Lung microvascular endothelial cell (primary cell): ENCODE data around the gene SHISAL2B. TPM values are rescaled to one million over a fixed set of nuclear protein-coding genes. Genes with fewer than 3 reads are reported as not detected.
"Not testable (repeated sequence)": the region's sequence is repeated elsewhere in the genome, so short reads cannot be mapped to it uniquely, and the experiment has no call there.

Experiments
- DNase-seq, 2 donors: peaks; one replicate each; pipeline versions ENCODE4 v3.0.0 to v3.0.0-alpha.2; 2010; ENCODE audit warnings: low read depth in 2 of 2
- total RNA-seq: library from RNA; depleted of rRNA; stranded (reverse); fragments of >200 nt; gene quantifications from 2 replicates; pipeline ENCODE4 v1.2.1, GENCODE V29; 2014

Gene SHISAL2B
- total RNA-seq: not detected in 2 replicates

GRCh38 chr5:64690417-64691151 lies at the start of gene SHISAL2B:
Gene SHISAL2B, plus strand, starts transcription at chr5:64690503. Its CDS starts 121 bp downstream, at chr5:64690624.
- DNase-seq: peak; percentile 9 to 11

DNA sequence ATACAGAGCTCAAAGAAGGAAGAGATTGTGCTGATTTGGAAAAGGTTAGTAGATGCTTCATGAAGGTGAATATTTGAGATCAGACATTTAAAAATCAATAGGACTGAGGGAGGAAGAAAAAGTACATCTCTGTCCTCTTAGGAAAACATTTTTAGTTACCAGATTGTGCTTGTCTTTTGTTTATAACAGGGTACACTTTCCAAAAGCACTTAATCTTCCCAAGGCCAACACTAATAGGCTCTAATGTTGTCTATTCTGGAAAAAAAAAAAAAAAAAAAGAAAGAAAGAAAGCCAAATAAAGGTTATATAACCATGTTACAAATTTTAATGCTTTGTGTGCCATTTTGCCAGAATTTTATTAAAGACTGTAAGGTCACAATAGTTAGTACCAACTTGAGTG lies 45.5 kb upstream of the SHISAL2B start:
- no peak for DNase-seq

DNA sequence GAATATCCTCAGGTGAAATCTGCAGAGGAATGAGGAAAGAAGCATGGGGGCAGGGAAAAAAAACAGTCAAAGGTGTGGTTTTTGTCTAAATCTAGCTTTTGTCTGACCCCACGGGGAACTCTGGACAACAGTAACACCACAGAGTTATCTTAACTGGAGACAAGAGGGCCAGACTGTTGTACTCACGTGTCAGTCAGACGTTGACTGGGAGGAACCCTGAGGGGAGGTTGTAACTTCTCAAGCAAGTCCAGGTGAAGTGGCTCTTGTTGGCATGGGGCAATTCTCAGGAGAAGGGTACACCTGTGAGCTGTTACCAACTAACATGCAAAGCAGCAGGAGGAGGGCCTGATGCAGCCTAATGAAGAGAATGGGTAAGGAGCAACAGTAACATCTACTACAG lies 44.1 kb upstream of the SHISAL2B start:
- no peak for DNase-seq

DNA sequence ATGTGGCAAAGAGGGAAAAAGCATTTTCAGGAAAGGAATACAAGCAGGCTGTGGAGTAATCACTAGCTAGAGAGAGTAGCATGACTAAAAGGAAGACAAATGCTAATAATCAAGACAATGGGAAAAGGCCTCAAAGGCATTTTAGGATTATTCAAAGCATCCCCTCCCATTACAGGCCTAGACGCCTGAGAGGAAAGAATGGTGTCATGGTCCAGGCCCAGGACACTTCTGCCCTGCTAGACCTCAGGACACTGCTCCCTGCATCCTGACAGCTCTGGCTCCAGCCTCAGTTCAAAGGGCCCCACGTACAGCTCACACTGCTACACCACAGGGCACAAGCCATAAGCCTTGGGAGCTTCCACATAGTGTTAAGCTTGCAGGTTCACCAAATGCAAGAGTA lies 40.8 kb upstream of the SHISAL2B start:
- DNase-seq: no peak

- no peak for DNase-seq
Observed at GRCh38 chr5:64653766-64654560, 36.3 kb upstream of the SHISAL2B start.

- no peak for DNase-seq
Observed at GRCh38 chr5:64654561-64654938, 35.8 kb upstream of the SHISAL2B start.

GRCh38 chr5:64655596-64655995 lies 34.7 kb upstream of the SHISAL2B start:
- no peak for DNase-seq

DNA sequence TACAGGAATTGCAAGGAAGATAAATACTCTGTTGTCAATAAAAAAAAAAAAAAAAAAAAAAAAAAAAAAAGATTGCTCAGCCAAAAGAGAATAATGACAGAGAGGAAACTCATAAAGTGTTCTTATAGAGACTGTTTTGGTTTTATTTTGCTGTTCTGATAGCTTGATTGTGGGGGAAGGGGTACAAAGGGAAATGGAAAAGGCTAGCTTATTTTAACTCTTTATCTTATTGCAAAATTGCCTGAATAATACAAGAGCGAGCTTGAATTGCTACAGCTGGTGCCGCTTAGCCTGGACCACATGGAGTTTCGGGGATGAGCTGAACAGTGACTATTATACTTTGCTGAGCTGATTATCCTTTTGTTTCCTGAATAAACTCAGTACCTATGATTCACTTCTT lies 31.0 kb upstream of the SHISAL2B start:
- no peak for DNase-seq

GRCh38 chr5:64663181-64663580 lies 27.1 kb upstream of the SHISAL2B start:
- DNase-seq: not testable (repeated sequence)

GRCh38 chr5:64665243-64665642 lies 25.1 kb upstream of the SHISAL2B start:
- no peak for DNase-seq

DNA sequence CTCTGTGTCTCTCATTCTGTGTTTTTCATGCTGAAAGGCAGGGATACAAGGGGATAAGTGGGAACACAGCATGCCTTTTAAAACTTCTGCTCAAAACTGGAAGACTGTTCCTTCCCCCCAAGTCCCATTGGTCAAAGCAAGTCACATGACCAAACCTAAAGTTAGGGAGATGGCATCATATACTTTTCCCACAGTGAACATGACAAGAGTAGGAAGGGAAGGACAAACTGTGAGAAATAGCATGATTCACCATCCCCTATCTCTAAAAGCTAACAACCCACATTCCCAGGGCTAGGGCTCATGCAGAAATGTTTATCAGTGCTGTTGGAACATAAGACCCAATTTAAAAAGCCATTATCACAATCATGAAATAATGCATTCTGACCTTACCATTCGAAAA lies 24.2 kb upstream of the SHISAL2B start:
- DNase-seq: no peak

DNA sequence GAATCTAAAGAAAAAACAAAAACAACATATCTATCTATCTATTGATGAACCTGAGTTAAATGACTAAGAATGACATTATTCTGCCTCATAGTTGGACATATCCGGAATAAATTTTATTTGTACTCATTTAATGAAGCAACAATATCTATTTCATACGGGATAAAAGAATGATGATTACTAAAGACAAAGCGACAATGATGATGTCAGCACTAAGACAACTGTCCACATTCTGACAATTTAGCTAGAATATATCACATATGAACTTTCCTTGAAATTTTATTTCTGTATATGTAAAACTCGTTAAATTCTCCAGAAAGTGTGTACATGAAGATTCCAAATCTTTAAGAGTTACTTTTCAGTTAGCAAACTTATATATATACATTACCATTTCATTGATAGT lies 23.2 kb upstream of the SHISAL2B start:
- no peak for DNase-seq

- no peak for DNase-seq
Observed at GRCh38 chr5:64670277-64670676, 20.0 kb upstream of the SHISAL2B start.

DNA sequence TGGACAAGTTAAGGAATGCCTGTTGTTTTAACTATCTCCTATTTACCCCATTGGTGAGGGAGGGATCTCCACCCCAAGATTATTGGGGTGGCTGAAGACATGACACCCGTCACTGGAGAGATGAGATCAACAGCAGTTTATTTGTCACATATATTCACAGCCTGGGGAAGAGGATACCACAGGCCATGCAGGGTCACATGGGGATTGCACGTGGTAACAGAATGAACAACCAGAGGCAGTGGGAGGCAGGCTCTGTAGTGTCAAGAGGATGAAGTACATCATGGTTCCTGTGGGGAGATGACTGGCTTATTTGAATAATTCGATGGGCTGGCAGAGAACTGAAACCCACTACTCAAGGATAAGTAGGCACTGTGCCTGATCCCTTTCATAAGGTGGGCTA lies 18.6 kb upstream of the SHISAL2B start:
- DNase-seq: no peak

GRCh38 chr5:64678374-64678773 lies 11.9 kb upstream of the SHISAL2B start:
- no peak for DNase-seq

GRCh38 chr5:64680289-64680688 lies 10.0 kb upstream of the SHISAL2B start:
- peak in 1 of 2 donors; percentile 4 for DNase-seq

- no peak for DNase-seq
Observed at GRCh38 chr5:64682608-64683007, 7.7 kb upstream of the SHISAL2B start.

DNA sequence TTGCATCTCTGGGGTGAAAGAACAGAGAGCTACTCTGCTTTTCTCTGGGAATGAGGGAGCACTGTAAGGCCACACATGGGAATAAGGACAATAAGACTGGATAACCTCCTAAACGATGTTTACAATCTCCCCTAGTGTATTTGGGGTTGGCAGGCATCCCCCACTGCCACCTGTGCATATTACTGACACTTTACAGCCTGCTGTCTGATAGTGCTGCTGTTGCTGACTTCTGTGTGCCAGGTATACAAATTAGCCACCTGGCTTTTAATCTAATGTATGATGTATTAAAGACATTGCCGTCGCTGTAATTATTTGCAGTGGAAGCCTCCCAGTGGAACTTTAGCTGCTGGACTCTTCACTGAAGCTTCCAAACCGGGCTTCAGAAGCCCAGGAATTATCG lies 4.4 kb upstream of the SHISAL2B start:
- no peak for DNase-seq

- DNase-seq: no peak
Observed at GRCh38 chr5:64688391-64688790, 1.9 kb upstream of the SHISAL2B start.

- DNase-seq: no peak
Observed at GRCh38 chr5:64688965-64689364, 1.3 kb upstream of the SHISAL2B start.

DNA sequence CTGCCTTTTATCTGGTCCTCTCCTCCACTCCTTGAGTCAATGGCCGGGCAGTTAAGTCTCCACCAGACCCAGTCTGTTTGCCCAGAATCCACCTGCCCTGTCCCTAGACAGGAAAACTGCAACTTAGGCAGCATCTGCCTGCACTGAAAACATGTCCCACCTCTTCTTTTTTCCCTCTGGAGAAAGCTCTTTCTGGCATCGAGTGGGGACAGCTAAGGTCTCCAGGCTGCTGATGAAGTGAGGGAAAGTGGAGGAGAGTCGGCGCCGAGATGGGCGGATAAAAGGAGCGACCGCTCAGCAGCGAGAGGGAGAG lies 243 bp upstream of the SHISAL2B start:
- DNase-seq: no peak

DNA sequence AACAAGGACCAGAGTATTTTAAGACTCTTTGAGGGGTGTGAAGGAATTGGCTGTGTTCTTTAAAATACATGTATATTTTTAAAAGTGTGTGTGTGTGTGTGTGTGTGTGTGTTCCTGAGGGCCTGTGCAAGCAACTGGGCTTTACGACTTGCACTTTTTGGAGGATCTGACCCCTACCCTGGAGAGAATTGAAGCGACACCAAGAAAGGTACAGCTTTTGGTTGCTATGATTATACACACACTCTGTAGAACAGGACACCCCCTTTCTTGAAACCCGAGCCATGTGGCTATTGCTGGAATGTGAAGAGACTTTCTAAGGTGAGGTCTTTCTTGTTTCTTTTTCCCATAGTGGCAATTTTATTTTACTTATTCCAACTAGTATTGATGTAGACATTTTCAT lies 988 bp downstream of the SHISAL2B start:
- no peak for DNase-seq

DNA sequence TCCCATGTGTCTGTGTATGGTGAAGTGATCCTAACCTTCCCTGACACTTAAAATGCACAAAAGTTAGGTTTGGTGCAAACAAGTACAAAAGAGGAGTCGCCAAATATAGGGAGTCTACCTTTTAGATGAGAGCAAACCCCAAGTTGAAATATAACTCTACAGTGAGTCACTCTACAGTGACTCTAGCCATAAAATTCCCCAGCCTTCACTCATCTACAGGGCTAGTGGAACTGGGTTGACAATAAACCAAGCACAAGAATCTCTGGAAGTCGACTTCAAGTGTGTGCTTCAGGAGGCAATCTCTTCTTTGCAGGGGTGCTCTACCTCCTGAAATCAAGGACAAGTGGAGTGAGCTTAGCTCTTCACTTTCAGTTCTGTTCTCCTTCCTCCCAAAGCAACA lies 3.3 kb downstream of the SHISAL2B start:
- DNase-seq: no peak
